H1 (cell line): ENCODE results near the gene ARHGEF11.

Experiments
- ATF3 ChIP-seq: IDR thresholded peaks from 2 replicates; pipeline ENCODE4 v1.6.1; 2011; ENCODE audit warnings: low read depth, mild to moderate bottlenecking, low read length; ENCODE audit not compliant: insufficient read depth
- CEBPB ChIP-seq: IDR thresholded peaks from 2 replicates; pipeline ENCODE4 v1.6.1; 2012; ENCODE audit warnings: low read depth, low read length
- CTCF ChIP-seq, 3 experiments: IDR thresholded peaks; 1 replicate in 2 of 3; 2 replicates in 1 of 3; pipeline versions ENCODE4 v1.5.1 to v1.6.1; 2011; ENCODE audit warnings: low read length in 3 of 3, mild to moderate bottlenecking in 3 of 3, inconsistent platforms in 2 of 3, low read depth in 1 of 3, moderate library complexity in 1 of 3; ENCODE audit not compliant: insufficient read depth in 1 of 3; ENCODE audit errors: control extremely low read depth in 1 of 3
- EZH2 ChIP-seq: fragments of 200-600 bp; sonication (generic); IDR thresholded peaks from 2 replicates; pipeline ENCODE4 v1.7.1; 2012; ENCODE audit warnings: low read depth, mild to moderate bottlenecking, moderate library complexity, low read length, inconsistent platforms; ENCODE audit not compliant: severe bottlenecking
- MAX ChIP-seq: IDR thresholded peaks from 2 replicates; pipeline ENCODE4 v1.6.1; 2012; ENCODE audit warnings: inconsistent platforms
- PHF8 ChIP-seq: fragments of 200-600 bp; sonication (generic); conservative IDR thresholded peaks from 2 replicates; pipeline ENCODE4 v1.7.1; 2012; ENCODE audit warnings: low read depth, mild to moderate bottlenecking, inconsistent platforms, low read length, moderate library complexity
- POLR2A ChIP-seq, 2 experiments: IDR thresholded peaks; 1 replicate in 1 of 2; 2 replicates in 1 of 2; pipeline ENCODE4 v1.6.1; 2011; ENCODE audit warnings: low read depth in 2 of 2, low read length in 2 of 2, mild to moderate bottlenecking in 2 of 2; ENCODE audit errors: control extremely low read depth in 1 of 2
- POLR2AphosphoS5 ChIP-seq: IDR thresholded peaks from 2 replicates; pipeline ENCODE4 v1.6.1; 2011; ENCODE audit warnings: low read depth, low read length
- TCF12 ChIP-seq: IDR thresholded peaks from 2 replicates; pipeline ENCODE4 v1.6.1; 2011; ENCODE audit warnings: low read depth, mild to moderate bottlenecking, low read length

GRCh38 chr1:156925154-156926010 is 120.2 kb downstream of the ARHGEF11 start:
- TF ChIP-seq MAX = no peak
- TF ChIP-seq PHF8 = no peak
- TF ChIP-seq CTCF (IDR thresholded peaks at IDR 0.05; ENCODE audit: control extremely low read depth in 1 of 3, insufficient read depth in 1 of 3, low read depth in 1 of 3, low read length in 3 of 3) = no peak
- no peak for TF ChIP-seq EZH2
- no peak for TF ChIP-seq POLR2AphosphoS5
- no peak for TF ChIP-seq POLR2A (IDR thresholded peaks at IDR 0.05; ENCODE audit: control extremely low read depth in 1 of 2, low read depth in 2 of 2, low read length in 2 of 2)
- no peak for TF ChIP-seq CEBPB
- TF ChIP-seq ATF3 = no peak
- no peak for TF ChIP-seq TCF12
